ENCODE results near the gene APLF.

The APLF gene

DNA sequence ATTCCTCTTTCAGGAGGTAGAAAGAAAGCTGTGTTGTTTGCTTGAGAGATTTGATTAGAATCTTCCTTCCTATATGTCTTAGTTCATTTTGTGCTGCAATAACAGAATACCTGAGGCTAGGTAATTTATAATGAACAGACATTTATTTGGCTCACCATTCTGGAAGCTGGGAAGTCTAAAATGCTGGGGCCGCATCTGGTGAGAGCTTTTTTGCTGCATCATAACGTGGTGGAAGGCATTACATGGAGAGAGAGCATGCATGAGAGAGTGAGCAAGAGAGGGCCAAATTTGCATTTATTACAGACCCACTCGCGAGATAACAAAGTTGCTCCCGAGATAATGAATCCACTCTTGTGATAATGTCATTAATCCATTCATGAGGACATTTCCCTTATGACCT is 34.4 kb downstream of the APLF start:
- TF ChIP-seq POLR2A (IDR thresholded peaks at IDR 0.05; ENCODE audit: extremely low read depth, insufficient read length): no peak
- TF ChIP-seq, protein P1, sequence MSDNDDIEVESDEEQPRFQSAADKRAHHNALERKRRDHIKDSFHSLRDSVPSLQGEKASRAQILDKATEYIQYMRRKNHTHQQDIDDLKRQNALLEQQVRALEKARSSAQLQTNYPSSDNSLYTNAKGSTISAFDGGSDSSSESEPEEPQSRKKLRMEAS (IDR thresholded peaks at IDR 0.05; ENCODE audit: low read depth, low read length): no peak
- no peak for TF ChIP-seq MYC (IDR thresholded peaks at IDR 0.05; ENCODE audit: low read depth, low read length)
- TF ChIP-seq, protein P2, sequence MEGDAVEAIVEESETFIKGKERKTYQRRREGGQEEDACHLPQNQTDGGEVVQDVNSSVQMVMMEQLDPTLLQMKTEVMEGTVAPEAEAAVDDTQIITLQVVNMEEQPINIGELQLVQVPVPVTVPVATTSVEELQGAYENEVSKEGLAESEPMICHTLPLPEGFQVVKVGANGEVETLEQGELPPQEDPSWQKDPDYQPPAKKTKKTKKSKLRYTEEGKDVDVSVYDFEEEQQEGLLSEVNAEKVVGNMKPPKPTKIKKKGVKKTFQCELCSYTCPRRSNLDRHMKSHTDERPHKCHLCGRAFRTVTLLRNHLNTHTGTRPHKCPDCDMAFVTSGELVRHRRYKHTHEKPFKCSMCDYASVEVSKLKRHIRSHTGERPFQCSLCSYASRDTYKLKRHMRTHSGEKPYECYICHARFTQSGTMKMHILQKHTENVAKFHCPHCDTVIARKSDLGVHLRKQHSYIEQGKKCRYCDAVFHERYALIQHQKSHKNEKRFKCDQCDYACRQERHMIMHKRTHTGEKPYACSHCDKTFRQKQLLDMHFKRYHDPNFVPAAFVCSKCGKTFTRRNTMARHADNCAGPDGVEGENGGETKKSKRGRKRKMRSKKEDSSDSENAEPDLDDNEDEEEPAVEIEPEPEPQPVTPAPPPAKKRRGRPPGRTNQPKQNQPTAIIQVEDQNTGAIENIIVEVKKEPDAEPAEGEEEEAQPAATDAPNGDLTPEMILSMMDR (IDR thresholded peaks at IDR 0.05; ENCODE audit: low read depth, low read length): no peak
- no peak overlapping the region for H3K4me3 ChIP-seq (ENCODE audit: low read depth, low read length)
- DNase-seq (ENCODE audit: low read depth): no peak

DNA sequence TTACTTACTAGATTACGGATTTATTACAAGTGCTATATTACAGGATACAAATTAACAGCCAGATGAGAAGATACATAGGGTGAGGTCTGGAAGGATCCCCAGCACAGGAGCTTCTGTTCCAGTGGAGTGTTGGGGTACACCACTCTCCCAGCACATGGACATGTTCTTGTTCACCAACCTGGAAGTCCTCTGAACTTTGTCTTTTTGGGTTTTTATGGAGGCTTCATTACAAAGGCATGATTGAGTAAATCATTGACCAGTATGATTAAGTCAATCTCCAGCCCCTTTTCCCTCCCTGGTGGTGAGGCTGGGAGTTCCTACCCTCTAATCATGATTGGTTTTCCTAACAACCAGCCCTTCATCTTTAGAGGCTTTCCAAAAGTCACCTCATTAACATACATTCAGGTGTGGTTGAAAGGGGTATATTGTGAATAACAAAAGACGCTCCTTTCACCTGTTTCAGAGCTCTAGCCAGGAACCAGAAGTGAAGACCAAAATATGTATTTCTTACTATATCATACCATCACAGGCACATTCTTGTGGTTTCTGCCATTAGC is 38.3 kb downstream of the APLF start:
- TF ChIP-seq, protein P2 (IDR thresholded peaks at IDR 0.05; ENCODE audit: low read depth, low read length): no peak
- TF ChIP-seq MYC (IDR thresholded peaks at IDR 0.05; ENCODE audit: low read depth, low read length): no peak
- no peak for TF ChIP-seq POLR2A (IDR thresholded peaks at IDR 0.05; ENCODE audit: extremely low read depth, insufficient read length)
- TF ChIP-seq, protein P1 (IDR thresholded peaks at IDR 0.05; ENCODE audit: low read depth, low read length): no peak
- no peak for DNase-seq (ENCODE audit: low read depth)
- no peak overlapping the region for H3K4me3 ChIP-seq (ENCODE audit: low read depth, low read length)

DNA sequence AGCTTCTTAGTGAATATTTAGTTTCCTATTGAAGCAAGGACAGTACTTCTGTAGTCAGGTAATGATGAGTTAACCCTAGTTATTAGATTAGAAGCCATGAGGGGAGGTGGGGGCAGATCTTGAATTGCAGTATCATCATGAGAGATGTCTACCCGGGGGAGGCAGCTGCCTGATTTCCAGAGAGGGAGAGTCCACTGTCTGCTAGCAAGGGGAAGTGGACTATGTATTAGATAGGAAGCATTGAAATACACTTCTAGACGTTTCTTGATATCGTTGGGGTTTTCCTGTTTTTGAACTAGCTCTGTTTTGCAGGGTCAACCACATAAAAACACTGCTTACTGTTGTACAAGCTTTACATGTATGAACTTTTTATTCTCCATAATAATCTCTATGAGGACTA is 38.8 kb downstream of the APLF start:
- DNase-seq (ENCODE audit: low read depth): peak; percentile 16
- no peak for TF ChIP-seq MYC (IDR thresholded peaks at IDR 0.05; ENCODE audit: low read depth, low read length)
- H3K4me3 ChIP-seq (ENCODE audit: low read depth, low read length): no peak overlapping the region

DNA sequence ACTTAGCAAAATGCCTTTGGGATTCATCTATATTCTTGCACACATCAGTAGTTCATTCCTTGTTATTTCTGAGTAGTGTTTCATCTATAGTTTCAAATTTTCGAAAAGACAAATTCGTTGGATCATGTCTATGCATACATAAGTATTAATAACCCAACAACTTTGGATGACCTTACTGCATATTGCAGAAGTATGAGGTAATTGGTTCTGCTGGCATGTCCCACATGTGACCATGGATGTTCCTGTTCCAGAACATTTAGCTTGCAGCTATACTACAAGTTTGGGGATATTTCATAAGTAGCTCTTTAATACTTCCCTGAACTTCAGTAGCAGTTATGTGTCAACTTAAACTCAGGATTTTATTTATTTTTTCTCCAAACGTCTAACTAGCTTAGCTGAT is 44.9 kb downstream of the APLF start:
- TF ChIP-seq, protein P2 (IDR thresholded peaks at IDR 0.05; ENCODE audit: low read depth, low read length): no peak
- no peak for TF ChIP-seq POLR2A (IDR thresholded peaks at IDR 0.05; ENCODE audit: extremely low read depth, insufficient read length)
- no peak for TF ChIP-seq MYC (IDR thresholded peaks at IDR 0.05; ENCODE audit: low read depth, low read length)
- TF ChIP-seq, protein P1 (IDR thresholded peaks at IDR 0.05; ENCODE audit: low read depth, low read length): no peak
- no peak for DNase-seq (ENCODE audit: low read depth)
- no peak overlapping the region for H3K4me3 ChIP-seq (ENCODE audit: low read depth, low read length)

DNA sequence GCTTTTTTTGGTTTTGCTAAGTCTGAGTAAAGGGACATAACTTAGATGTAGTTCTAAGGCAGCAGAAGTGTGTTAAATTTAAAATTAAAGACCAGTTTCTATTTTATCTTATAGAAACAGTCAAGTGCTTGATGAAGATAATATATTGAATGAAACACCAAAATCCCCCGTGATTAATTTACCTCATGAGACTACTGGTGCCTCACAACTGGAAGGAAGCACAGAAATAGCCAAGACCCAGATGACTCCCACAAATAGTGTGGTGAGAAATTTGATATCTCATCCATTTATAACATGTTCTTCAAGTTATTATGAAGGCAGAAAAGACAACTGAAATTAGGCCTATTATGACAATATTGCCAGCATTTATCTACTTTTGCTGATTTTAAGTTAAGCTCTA is 45.6 kb downstream of the APLF start:
- no peak for DNase-seq (ENCODE audit: low read depth)
- TF ChIP-seq MYC (IDR thresholded peaks at IDR 0.05; ENCODE audit: low read depth, low read length) (no peak), POLR2A (IDR thresholded peaks at IDR 0.05; ENCODE audit: extremely low read depth, insufficient read length) (no peak)
- TF ChIP-seq, protein P1 (IDR thresholded peaks at IDR 0.05; ENCODE audit: low read depth, low read length): no peak
- TF ChIP-seq, protein P2 (IDR thresholded peaks at IDR 0.05; ENCODE audit: low read depth, low read length): no peak
- no peak overlapping the region for H3K4me3 ChIP-seq (ENCODE audit: low read depth, low read length)

DNA sequence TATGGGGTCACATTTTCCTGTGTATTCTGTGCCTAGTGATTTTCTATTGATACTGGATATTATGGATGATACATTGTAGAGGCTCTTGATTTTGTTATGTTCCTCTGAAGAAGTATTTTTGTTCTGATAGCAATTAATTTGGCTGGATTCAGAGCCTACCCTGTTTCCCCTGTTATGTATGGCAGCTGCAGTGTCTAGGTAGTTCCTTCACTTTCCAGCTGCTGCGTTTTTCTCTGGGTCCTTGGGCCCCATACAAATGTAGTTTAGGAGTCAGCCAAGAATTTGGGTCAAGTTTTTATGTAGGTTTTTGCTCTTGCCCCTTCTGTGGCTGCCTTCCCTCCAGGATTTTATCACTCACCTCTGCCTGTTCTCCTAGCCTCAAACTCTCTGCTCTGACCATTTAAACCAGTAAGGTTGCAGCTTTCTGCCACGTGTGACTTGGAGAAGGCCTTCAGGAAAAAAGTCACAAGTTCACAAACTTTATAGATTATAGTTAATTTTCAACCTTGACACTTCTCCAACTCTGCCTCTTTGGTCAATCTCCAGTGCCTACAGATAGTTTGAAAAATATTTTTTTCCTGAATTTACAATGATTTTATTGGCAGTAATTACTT is 47.0 kb downstream of the APLF start:
- H3K4me3 ChIP-seq (ENCODE audit: low read depth, low read length): no peak overlapping the region
- DNase-seq (ENCODE audit: low read depth): no peak
- TF ChIP-seq POLR2A (IDR thresholded peaks at IDR 0.05; ENCODE audit: extremely low read depth, insufficient read length) (no peak), MYC (IDR thresholded peaks at IDR 0.05; ENCODE audit: low read depth, low read length) (no peak)
- TF ChIP-seq, protein P2 (IDR thresholded peaks at IDR 0.05; ENCODE audit: low read depth, low read length): no peak
- TF ChIP-seq, protein P1 (IDR thresholded peaks at IDR 0.05; ENCODE audit: low read depth, low read length): no peak
